Measurements from ENCODE around the gene MYCBP2.

DNA sequence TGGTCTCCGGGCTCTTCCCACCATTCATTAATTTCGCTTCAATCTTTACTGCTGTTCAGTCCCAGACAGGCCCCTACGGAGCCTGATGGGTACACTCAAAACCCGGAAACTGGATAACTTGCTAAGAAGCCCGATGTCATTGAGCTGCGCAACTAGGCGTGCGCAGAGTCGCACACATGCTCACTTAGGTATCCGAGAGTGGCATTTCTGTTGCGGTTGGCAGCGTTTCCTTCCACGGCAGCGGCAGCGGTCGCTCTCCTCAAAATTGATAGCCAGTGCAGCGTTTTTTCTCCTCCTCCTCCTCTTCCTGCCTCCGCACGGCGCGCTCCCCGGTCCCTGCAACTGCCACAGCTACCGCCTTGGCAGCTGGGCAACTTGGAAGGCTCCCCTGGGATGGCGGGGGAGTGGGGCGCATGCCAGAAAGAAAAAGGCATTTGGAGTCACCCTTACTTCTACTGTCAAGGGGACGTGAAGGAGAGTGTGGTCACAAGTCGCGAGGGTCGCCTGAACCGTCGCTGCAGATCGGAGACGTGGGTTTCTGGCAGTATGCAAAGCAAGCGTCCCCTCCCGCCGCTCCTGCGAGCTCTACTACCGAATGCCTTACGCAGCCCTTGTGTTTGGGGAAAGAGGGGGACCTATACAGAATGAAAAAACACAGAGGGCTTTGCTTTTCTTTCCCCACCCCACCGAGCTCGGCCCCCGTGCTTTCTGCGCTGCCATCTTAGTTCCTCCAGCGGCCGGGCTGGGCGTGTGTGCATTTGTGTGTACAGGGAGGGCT, 2.4 kb upstream of the MYCBP2 start:
- peak; percentile 72 for TF ChIP-seq POLR2A (IDR thresholded peaks at IDR 0.05; ENCODE audit: low read length)
- TF ChIP-seq, protein P1, sequence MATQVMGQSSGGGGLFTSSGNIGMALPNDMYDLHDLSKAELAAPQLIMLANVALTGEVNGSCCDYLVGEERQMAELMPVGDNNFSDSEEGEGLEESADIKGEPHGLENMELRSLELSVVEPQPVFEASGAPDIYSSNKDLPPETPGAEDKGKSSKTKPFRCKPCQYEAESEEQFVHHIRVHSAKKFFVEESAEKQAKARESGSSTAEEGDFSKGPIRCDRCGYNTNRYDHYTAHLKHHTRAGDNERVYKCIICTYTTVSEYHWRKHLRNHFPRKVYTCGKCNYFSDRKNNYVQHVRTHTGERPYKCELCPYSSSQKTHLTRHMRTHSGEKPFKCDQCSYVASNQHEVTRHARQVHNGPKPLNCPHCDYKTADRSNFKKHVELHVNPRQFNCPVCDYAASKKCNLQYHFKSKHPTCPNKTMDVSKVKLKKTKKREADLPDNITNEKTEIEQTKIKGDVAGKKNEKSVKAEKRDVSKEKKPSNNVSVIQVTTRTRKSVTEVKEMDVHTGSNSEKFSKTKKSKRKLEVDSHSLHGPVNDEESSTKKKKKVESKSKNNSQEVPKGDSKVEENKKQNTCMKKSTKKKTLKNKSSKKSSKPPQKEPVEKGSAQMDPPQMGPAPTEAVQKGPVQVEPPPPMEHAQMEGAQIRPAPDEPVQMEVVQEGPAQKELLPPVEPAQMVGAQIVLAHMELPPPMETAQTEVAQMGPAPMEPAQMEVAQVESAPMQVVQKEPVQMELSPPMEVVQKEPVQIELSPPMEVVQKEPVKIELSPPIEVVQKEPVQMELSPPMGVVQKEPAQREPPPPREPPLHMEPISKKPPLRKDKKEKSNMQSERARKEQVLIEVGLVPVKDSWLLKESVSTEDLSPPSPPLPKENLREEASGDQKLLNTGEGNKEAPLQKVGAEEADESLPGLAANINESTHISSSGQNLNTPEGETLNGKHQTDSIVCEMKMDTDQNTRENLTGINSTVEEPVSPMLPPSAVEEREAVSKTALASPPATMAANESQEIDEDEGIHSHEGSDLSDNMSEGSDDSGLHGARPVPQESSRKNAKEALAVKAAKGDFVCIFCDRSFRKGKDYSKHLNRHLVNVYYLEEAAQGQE (IDR thresholded peaks at IDR 0.05), result no peak
- TF ChIP-seq EP300 (IDR thresholded peaks at IDR 0.05), result no peak
- TF ChIP-seq, protein P2, sequence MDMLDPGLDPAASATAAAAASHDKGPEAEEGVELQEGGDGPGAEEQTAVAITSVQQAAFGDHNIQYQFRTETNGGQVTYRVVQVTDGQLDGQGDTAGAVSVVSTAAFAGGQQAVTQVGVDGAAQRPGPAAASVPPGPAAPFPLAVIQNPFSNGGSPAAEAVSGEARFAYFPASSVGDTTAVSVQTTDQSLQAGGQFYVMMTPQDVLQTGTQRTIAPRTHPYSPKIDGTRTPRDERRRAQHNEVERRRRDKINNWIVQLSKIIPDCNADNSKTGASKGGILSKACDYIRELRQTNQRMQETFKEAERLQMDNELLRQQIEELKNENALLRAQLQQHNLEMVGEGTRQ (IDR thresholded peaks at IDR 0.05), result no peak
